Measurements from ENCODE around the gene SNX17.

DNA sequence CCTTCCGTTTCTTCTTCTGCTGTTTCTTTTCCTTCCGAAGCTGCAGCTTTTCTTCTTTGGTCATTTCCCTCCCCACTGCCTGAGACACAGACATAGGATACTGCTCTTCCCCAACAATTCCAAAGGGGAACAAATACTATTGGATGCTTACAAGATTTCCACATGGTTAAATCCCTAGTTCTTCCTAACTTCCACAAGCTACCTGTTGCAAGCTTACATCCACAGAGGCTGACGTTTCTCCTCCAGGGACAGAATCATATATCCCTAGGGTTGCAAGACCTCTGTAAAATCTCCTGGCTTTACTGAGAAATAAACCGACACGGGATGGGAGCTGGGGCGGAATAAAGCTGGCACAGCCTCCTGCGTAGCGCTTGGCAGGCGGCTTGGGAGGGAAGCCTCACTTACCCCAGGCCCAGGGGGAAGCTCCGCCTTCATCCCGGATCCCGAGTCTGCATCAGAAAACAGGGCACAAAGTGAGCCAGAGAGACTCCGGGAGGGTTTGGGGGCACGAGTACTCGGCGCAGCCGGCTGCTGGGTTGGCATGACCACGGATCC is 868 bp upstream of the SNX17 start:
- TF ChIP-seq POLR2A (IDR thresholded peaks at IDR 0.05), result no peak
- TF ChIP-seq, protein P1, sequence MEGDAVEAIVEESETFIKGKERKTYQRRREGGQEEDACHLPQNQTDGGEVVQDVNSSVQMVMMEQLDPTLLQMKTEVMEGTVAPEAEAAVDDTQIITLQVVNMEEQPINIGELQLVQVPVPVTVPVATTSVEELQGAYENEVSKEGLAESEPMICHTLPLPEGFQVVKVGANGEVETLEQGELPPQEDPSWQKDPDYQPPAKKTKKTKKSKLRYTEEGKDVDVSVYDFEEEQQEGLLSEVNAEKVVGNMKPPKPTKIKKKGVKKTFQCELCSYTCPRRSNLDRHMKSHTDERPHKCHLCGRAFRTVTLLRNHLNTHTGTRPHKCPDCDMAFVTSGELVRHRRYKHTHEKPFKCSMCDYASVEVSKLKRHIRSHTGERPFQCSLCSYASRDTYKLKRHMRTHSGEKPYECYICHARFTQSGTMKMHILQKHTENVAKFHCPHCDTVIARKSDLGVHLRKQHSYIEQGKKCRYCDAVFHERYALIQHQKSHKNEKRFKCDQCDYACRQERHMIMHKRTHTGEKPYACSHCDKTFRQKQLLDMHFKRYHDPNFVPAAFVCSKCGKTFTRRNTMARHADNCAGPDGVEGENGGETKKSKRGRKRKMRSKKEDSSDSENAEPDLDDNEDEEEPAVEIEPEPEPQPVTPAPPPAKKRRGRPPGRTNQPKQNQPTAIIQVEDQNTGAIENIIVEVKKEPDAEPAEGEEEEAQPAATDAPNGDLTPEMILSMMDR (IDR thresholded peaks at IDR 0.05 in 4 of 5, conservative IDR thresholded peaks at IDR 0.05 in 1 of 5), result no peak

Measured in gastrocnemius medialis (tissue), 4 donors.